Activated naive CD8-positive, alpha-beta T cell treated with anti-CD3 and anti-CD28 coated beads, Interleukin-2, amount 50 U/mL, for 24 hours (primary cell): ENCODE results near the gene CYP1B1.
"Not testable (repeated sequence)": the region's sequence is repeated elsewhere in the genome, so short reads cannot be mapped to it uniquely, and the experiment has no call there.

Experiments used
- ATAC-seq: fragments of 150-1000 bp; cut with Tn5 transposase; one replicate; pipeline ENCODE4 v1.10.0; 2021
- DNase-seq: peaks from one replicate; pipeline ENCODE4 v3.0.0; 2021
- H3K27ac Mint-ChIP-seq: one replicate; pipeline ENCODE4 v1.8.0; 2021; ENCODE audit warnings: mild to moderate bottlenecking, mixed read lengths
- H3K27me3 Mint-ChIP-seq: one replicate; pipeline ENCODE4 v1.8.0; 2021; ENCODE audit warnings: mixed read lengths
- H3K36me3 Mint-ChIP-seq: one replicate; pipeline ENCODE4 v1.8.0; 2021; ENCODE audit warnings: low read depth, mixed read lengths
- H3K4me1 Mint-ChIP-seq: one replicate; pipeline ENCODE4 v1.8.0; 2021; ENCODE audit warnings: mixed read lengths
- H3K4me3 Mint-ChIP-seq: one replicate; pipeline ENCODE4 v1.8.0; 2021; ENCODE audit warnings: mild to moderate bottlenecking, moderate library complexity, mixed read lengths
- H3K9me3 Mint-ChIP-seq: one replicate; pipeline ENCODE4 v1.8.0; 2021; ENCODE audit warnings: mixed read lengths

The CYP1B1 gene

DNA sequence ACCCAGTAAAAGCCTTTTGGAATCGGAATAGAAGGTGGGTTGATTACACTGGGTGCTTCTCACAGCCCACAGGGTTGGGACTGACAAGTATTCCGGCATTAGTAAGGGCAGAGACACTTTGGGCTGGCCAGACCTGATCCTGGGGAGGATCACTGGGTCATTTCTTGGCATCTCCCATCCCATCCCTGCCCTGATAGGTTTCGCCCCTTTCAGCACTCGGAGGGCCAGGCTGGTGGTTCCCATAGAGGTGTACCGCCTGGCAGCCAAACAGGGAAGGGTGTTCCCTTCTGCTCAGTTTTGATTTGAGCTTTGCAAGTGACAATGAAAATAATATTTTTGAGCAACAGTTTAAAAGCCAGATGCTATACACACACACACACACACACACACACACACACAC, 37.3 kb downstream of the CYP1B1 start:
- H3K36me3 Mint-ChIP-seq, result no peaks in the 10 kb centered on the region

DNA sequence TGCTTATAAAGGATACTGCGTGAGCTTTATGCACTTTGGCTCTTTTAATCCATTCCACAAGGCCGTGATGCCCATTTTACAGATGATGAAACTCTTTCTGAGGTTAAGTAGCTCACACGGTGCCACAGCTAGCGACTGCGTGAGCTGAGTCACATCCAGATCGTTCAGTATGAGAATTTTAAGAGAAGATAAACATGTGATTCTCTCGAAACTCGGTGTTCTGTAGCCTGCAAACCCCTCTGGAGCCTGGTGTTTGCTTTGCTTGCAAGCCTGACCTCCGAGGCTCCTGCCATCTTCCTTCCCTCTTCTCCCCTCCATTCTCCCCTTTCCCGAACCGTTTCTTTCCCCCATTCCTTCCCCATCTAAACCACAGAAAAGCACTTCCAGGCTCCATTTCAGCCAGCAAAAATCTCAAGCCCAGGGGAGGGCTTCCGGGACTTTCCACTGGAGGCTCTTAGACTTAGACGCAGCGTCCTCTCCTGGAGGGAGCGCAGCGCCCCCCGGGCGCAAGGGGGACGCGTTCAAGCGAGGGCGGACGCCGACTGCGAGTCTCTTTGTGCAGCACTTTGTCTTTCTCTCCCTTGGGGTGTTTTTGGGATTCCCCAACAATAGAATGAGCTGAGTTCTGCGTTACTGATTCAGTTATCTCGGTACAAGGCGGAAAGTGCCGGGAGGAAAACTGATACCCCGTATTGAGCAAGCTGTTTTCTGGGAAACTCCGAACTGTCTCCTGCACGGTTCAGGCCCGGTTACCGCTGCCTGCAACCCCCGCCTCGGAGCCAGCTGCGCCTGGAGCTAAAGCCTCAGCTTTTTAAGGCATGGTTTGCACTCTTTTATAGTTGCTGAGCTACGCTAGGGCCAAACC, 38.0 kb downstream of the CYP1B1 start:
- no peaks in the 10 kb centered on the region for H3K9me3 Mint-ChIP-seq
- peak overlapping the region; percentile 46 for H3K27ac Mint-ChIP-seq
- peaks cover 38% of the 10 kb centered on the region for H3K27me3 Mint-ChIP-seq
- H3K4me3 Mint-ChIP-seq, result peak overlapping the region; percentile 48
- no peaks in the 10 kb centered on the region for H3K36me3 Mint-ChIP-seq
- H3K4me1 Mint-ChIP-seq, result peaks cover 15% of the 10 kb centered on the region
- peak; percentile 23 for DNase-seq
- ATAC-seq, result peak; percentile 88

More for the DNA sequence above, 37.3 kb downstream of the CYP1B1 start:
- Mint-ChIP-seq H3K27ac (no peak overlapping the region), H3K4me1 (peaks cover 15% of the 10 kb centered on the region), H3K9me3 (no peaks in the 10 kb centered on the region), H3K4me3 (no peak overlapping the region), H3K27me3 (peaks cover 38% of the 10 kb centered on the region)
- no peak for ATAC-seq
- no peak for DNase-seq

DNA sequence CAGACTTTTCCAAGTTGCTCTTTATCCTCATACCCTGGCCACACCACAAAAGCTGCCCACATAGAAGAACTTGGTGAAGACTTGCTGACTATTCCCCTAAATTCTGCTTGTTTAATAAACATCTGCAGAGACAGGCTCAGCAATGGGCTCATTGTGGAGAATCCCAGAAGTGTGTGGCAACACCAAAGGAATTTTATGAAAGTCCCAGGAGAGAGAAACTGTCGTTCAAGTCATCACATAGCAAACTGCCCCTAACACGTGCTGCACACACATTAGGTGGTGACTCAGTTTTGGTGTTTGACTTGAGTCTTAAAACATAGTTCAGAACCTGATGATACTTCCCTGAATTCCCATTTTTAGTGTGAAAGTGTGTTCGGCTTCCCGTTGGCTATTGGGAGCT, 38.6 kb downstream of the CYP1B1 start:
- Mint-ChIP-seq H3K27me3 (peaks cover 38% of the 10 kb centered on the region), H3K4me3 (no peak overlapping the region), H3K9me3 (no peaks in the 10 kb centered on the region), H3K36me3 (no peaks in the 10 kb centered on the region), H3K4me1 (peaks cover 15% of the 10 kb centered on the region), H3K27ac (peak overlapping the region; percentile 46)
- DNase-seq, result no peak
- no peak for ATAC-seq

DNA sequence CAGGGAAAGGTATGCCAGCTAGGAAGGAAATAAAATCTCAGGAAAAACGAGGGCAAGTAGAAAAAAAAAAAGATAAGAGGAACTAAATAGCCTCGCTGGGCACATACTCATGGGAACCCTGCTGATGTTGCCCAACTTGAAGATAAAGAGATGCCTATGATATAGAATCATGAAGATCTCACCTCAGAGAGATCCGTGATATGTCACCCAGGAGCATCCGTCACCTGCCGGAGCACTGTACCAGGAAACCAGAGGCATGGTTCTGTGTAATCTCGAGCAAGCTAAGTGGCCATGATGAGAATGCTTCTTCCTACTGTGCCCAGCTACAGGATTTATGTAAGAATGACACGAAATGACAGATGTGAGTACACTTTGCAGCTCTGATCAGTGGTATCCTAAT, 40.0 kb downstream of the CYP1B1 start:
- peaks cover 38% of the 10 kb centered on the region for H3K27me3 Mint-ChIP-seq
- no peak overlapping the region for H3K4me3 Mint-ChIP-seq
- H3K36me3 Mint-ChIP-seq, result no peaks in the 10 kb centered on the region
- peaks cover 15% of the 10 kb centered on the region for H3K4me1 Mint-ChIP-seq
- no peak overlapping the region for H3K27ac Mint-ChIP-seq
- no peak for DNase-seq
- no peak for ATAC-seq
- H3K9me3 Mint-ChIP-seq, result no peaks in the 10 kb centered on the region

DNA sequence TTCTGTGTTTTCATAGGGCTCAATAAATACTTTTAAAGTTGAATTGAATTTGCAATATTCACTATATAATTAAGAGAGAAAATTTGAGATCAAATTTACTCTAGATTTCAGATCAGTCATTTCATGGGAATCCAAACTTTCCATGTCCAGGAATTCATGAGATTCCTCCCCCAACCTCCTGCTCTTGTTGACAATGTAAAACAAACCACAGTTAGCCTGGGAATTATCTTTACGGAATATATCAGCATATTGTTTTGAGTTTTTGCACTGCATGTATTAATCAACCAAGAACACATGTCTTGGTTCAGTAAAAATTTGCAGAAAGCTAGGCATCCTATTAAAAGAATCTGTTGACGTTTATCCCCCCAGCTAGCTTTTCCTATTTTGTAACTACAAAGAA, 42.3 kb downstream of the CYP1B1 start:
- H3K9me3 Mint-ChIP-seq, result no peaks in the 10 kb centered on the region
- no peak overlapping the region for H3K4me3 Mint-ChIP-seq
- no peaks in the 10 kb centered on the region for H3K36me3 Mint-ChIP-seq
- no peak overlapping the region for H3K27ac Mint-ChIP-seq
- peaks cover 15% of the 10 kb centered on the region for H3K4me1 Mint-ChIP-seq
- no peak for DNase-seq
- ATAC-seq, result no peak
- peaks cover 28% of the 10 kb centered on the region for H3K27me3 Mint-ChIP-seq

DNA sequence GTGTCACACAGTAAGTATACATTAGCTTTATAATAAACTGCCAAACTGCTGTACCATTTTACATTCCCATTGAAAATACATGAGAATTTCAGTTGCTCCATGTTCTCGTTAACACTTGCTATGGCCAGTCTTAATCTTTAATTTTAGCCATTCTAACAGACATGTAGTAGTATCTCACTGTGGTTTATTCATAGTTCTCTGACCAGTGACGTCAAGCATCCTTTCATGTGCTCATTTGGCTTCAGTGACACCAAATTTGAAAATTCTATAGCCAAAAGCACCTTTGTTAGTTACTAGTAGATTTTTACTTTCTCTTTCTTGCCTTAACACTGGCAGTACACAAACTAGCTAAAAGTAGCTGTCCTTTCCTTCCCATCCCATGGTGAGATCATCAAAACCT, 43.0 kb downstream of the CYP1B1 start:
- Mint-ChIP-seq H3K9me3 (no peaks in the 10 kb centered on the region), H3K36me3 (no peaks in the 10 kb centered on the region), H3K4me3 (no peak overlapping the region), H3K4me1 (peaks cover 10% of the 10 kb centered on the region), H3K27me3 (peaks cover 22% of the 10 kb centered on the region), H3K27ac (no peak overlapping the region)
- DNase-seq (no peak), ATAC-seq (no peak)

DNA sequence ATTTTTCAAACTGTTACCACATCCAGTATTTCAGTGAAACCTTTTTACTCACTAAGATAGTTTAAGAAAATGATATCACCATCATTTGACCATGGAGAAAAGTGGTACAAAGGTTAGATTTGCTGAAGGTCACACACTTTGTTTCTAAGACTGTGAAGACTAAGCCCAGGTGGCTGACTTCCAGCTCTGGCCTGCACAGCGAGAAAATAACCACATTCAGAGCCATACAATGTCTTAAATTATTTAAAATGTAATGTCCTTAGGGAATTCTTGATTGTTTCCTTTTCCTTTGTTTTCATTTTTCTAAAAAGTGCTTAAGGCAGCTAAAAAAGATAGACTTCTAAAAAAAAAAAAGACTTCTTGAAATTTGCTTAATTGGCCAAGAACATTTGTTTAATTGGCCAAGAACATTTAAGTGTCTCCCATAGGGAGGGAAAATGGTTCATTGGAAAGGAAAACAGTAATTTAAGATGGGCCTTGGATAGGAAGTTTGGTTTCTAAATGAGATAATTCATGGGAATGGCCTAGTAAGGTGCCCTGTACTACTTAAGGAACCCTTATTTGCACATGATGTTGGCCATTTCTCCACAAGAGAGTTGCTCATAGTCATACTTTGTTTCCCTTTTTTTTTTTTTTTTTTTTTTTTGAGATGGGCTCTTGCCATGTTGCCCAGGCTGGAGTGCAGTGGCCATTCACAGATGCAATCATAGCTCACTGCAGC, 45.2 kb downstream of the CYP1B1 start:
- Mint-ChIP-seq H3K4me3 (no peak overlapping the region), H3K9me3 (no peaks in the 10 kb centered on the region), H3K36me3 (no peaks in the 10 kb centered on the region), H3K27ac (no peak overlapping the region), H3K4me1 (no peaks in the 10 kb centered on the region), H3K27me3 (peaks cover 13% of the 10 kb centered on the region)
- ATAC-seq (no peak), DNase-seq (no peak)

DNA sequence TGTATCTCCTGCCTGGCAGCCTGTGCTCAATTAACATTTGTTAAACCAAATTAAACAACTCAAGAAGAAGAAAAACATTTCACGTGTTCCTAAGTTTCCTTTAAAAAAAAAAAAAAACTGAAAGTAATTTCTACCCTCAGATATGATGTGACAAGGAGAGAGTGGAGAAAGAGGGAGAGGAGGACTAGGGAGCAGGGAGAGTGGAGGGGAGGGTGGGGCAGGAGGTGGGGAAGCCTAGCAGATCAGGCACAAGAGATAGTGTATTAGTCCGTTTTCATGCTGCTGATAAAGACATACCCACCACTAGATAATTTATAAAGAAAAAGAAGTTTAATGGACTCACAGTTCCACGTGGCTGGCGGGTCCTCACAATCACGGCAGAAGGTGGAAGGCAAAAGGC, 46.4 kb downstream of the CYP1B1 start:
- ATAC-seq, result no peak
- no peak for DNase-seq
- H3K27me3 Mint-ChIP-seq, result peaks cover 13% of the 10 kb centered on the region
- H3K36me3 Mint-ChIP-seq, result no peaks in the 10 kb centered on the region
- H3K4me1 Mint-ChIP-seq, result no peaks in the 10 kb centered on the region
- H3K27ac Mint-ChIP-seq, result no peak overlapping the region
- H3K9me3 Mint-ChIP-seq, result no peaks in the 10 kb centered on the region
- H3K4me3 Mint-ChIP-seq, result no peak overlapping the region

DNA sequence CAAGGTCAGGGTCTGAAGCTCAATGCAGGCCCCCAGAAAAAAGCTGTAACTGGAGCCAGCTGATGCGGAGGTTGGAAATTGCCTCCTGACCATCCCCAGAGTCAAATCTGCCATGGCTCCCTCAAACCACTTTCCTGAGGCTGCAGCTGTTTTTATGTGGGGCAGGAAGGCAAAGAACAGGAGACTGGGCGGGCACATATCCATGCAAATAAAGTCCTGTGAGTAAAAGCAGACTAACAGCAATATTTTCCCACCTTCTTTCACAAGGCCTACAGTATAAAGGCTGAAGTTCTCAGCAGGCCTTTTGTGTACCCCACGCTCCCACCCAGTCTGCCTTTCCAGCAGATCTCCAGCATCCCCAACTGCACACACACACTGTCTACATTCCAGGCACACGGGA, 47.1 kb downstream of the CYP1B1 start:
- Mint-ChIP-seq H3K36me3 (no peaks in the 10 kb centered on the region), H3K27ac (no peak overlapping the region), H3K27me3 (peaks cover 9% of the 10 kb centered on the region), H3K4me1 (no peaks in the 10 kb centered on the region), H3K4me3 (no peak overlapping the region), H3K9me3 (no peaks in the 10 kb centered on the region)
- ATAC-seq, result no peak
- DNase-seq, result no peak

DNA sequence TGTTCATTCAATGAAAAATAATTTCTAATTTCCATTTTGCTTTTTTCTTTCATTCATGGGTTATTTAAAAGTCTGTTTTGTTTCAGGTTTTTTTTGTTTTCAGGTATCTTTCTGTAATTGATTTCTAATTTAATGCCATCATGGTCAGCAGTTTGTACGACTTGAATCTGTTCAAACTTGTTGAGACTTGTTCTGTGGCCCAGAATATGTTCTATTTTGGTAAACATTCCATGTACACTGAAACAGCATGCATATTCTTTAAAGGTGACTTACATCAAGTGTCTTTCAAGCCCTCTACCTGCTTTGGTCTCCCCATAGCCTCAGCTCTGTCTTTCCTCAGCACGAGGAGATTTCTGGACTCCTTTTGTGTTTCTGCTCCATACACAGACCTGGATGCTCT, 49.1 kb downstream of the CYP1B1 start:
- Mint-ChIP-seq H3K9me3 (no peaks in the 10 kb centered on the region), H3K27me3 (peaks cover 9% of the 10 kb centered on the region), H3K4me3 (no peak overlapping the region), H3K27ac (no peak overlapping the region), H3K4me1 (no peaks in the 10 kb centered on the region), H3K36me3 (no peaks in the 10 kb centered on the region)
- ATAC-seq, result no peak
- no peak for DNase-seq

DNA sequence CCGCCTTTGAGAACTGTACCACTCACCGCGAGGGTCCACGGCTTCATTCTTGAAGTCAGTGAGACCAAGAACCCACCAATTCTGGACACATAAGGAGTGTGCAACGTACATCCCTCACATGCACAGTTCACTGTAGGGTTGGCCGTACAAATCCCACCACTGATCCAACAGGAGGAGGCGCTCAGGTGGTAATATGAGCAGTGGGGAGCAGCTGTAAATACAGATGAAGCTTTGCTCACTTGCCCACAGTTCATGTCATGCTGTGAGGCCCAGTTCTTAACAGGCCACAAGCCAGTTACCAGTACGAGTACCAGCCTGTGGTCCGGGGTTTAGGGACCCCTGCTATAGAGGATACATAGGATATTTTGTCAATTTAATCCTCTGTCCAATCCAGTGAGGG, 54.4 kb downstream of the CYP1B1 start:
- H3K4me1 Mint-ChIP-seq, result no peaks in the 10 kb centered on the region
- peaks cover 5% of the 10 kb centered on the region for H3K27me3 Mint-ChIP-seq
- H3K36me3 Mint-ChIP-seq, result peaks cover 4% of the 10 kb centered on the region
- DNase-seq, result no peak
- no peaks in the 10 kb centered on the region for H3K9me3 Mint-ChIP-seq
- H3K4me3 Mint-ChIP-seq, result no peak overlapping the region
- no peak for ATAC-seq
- no peak overlapping the region for H3K27ac Mint-ChIP-seq

DNA sequence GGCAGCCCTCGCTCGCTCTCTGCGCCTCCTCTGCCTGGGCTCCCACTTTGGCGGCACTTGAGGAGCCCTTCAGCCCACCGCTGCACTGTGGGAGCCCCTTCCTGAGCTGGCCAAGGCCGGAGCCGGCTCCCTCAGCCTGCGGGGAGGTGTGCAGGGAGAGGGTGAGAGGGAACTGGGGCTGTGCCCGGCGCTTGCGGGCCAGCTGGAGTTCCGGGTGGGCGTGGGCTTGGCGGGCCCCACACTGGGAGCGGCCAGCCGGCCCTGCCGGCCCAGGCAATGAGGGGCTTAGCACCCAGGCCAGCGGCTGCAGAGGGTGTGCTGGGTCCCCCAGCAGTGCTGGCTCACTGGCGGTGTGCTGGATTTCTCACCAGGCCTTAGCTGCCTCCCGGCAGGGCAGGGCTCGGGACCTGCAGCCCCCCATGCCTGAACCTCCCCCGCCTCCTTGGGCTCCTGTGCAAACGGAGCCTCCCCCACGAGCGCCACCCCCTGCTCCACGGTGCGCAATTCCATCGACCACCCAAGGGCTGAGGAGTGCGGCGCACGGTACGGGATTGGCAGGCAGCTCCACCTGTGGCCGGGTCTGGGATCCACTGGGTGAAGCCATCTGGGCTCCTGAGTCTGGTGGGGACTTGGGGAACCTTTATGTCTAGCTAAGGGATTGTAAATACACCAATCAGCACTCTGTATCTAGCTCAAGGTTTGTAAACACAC, 55.4 kb downstream of the CYP1B1 start:
- not testable (repeated sequence) for H3K4me3 Mint-ChIP-seq, H3K27me3 Mint-ChIP-seq, ATAC-seq, H3K4me1 Mint-ChIP-seq, H3K27ac Mint-ChIP-seq, DNase-seq, H3K36me3 Mint-ChIP-seq, H3K9me3 Mint-ChIP-seq

DNA sequence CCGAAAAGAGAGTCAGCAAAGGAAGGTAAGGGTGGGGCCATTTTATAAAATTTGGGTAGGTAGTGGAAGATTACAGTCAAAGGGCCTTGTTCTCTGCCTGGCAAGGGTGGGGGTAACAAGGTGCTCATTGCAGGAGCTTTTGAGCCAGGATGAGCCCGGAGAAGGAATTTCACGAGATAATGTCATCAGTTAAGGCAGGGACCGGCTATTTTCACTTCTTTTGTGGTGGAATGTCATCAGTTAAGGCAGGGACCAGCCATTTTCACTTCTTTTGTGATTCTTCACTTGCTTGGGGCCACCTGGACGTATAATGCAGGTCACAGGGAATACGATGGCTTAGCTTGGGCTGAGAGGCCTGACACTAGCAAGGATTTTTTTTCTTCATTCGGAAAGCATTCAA, 58.1 kb downstream of the CYP1B1 start:
- no peaks in the 10 kb centered on the region for H3K9me3 Mint-ChIP-seq
- H3K4me3 Mint-ChIP-seq, result no peak overlapping the region
- no peak overlapping the region for H3K27ac Mint-ChIP-seq
- DNase-seq (no peak), ATAC-seq (no peak)
- H3K36me3 Mint-ChIP-seq, result peaks cover 8% of the 10 kb centered on the region
- no peaks in the 10 kb centered on the region for H3K4me1 Mint-ChIP-seq
- no peaks in the 10 kb centered on the region for H3K27me3 Mint-ChIP-seq
